Nephron (organoid): Measurements from ENCODE around the gene ESYT2.

ENCODE experiments used
- H3K27ac Mint-ChIP-seq, 3 experiments: 2 replicates each; pipeline ENCODE4 v1.8.0; 2020; ENCODE audit warnings: mixed read lengths in 3 of 3, mild to moderate bottlenecking in 2 of 3, moderate library complexity in 1 of 3
- H3K27me3 Mint-ChIP-seq: 2 replicates; pipeline ENCODE4 v1.8.0; 2021; ENCODE audit warnings: low read depth, mild to moderate bottlenecking, moderate library complexity, mixed read lengths
- H3K36me3 Mint-ChIP-seq: 2 replicates; pipeline ENCODE4 v1.8.0; 2020; ENCODE audit warnings: low read depth, mixed read lengths
- H3K4me1 Mint-ChIP-seq: 2 replicates; pipeline ENCODE4 v1.8.0; 2020; ENCODE audit warnings: mixed read lengths
- H3K4me3 Mint-ChIP-seq, 3 experiments: 2 replicates each; pipeline ENCODE4 v1.8.0; 2020; ENCODE audit warnings: mild to moderate bottlenecking in 3 of 3, mixed read lengths in 3 of 3, moderate library complexity in 2 of 3
- H3K9me3 Mint-ChIP-seq: 2 replicates; pipeline ENCODE4 v1.8.0; 2020; ENCODE audit warnings: mixed read lengths
- TF ChIP-seq, protein P1 (sequence below), 3 experiments: fragments of 200-600 bp; sonication (generic); IDR thresholded peaks; one replicate each; pipeline ENCODE4 v1.5.0; 2021; ENCODE audit warnings: antibody characterized with exemption in 3 of 3; ENCODE audit not compliant: unreplicated experiment in 3 of 3

ESYT2 gene

DNA sequence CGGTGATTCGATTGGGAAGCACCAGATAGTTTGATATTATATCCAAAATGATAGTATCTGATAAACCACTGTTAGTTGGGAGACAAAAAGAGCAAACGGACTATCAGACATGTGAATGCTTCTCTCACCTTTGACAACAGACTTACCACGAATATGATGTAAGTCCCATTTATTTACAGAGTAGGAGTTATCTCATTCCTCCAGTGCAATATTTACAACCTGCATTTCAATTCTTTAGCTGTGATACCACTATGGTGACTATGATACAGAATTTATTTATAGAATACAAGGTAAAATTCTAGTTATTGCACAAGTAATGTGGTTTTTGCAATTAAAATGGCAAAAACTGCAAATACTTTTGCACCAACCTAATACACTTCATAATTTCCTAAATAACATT is 61.6 kb downstream of the ESYT2 start:
- peaks cover 24% of the 10 kb centered on the region for H3K36me3 Mint-ChIP-seq
- TF ChIP-seq, protein P1, sequence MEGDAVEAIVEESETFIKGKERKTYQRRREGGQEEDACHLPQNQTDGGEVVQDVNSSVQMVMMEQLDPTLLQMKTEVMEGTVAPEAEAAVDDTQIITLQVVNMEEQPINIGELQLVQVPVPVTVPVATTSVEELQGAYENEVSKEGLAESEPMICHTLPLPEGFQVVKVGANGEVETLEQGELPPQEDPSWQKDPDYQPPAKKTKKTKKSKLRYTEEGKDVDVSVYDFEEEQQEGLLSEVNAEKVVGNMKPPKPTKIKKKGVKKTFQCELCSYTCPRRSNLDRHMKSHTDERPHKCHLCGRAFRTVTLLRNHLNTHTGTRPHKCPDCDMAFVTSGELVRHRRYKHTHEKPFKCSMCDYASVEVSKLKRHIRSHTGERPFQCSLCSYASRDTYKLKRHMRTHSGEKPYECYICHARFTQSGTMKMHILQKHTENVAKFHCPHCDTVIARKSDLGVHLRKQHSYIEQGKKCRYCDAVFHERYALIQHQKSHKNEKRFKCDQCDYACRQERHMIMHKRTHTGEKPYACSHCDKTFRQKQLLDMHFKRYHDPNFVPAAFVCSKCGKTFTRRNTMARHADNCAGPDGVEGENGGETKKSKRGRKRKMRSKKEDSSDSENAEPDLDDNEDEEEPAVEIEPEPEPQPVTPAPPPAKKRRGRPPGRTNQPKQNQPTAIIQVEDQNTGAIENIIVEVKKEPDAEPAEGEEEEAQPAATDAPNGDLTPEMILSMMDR (IDR thresholded peaks at IDR 0.05; ENCODE audit: unreplicated experiment in 3 of 3) = no peak
- H3K27me3 Mint-ChIP-seq = no peaks in the 10 kb centered on the region
- H3K4me3 Mint-ChIP-seq = no peak overlapping the region
- no peak overlapping the region for H3K27ac Mint-ChIP-seq
- H3K9me3 Mint-ChIP-seq = no peaks in the 10 kb centered on the region
- H3K4me1 Mint-ChIP-seq = no peaks in the 10 kb centered on the region

DNA sequence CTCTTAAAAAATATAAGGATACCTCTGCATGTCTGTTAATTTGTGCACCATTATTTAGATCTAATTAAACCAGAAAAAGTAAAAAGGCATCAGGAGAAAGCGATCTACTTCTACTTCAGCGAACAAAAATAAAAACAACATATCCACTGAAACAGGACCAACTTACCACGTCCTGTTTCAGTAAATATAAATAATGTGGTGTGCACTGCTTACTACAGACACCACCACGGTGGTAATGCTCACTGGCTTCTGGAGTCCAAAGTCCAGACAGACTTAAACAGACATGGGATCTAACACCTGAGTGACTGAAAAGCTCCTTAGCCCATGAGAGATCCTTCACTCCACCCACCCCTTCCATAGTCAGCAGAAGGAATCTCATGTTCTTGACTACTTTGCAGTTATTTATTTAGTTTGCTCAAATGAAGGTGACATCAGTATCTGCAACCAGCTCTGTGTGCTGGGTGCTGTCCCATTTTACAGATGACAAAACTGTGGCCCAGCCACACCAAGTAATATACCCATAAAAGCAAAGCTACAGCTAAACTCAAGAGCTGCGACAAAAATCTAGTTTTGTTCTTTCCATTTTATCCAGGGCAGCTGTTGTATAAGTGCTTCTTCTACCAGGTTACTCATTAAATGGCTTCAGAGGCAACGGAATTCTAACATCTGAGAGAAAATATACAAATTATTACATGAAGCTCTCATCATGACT is 62.6 kb downstream of the ESYT2 start:
- Mint-ChIP-seq H3K4me1 (no peaks in the 10 kb centered on the region), H3K27me3 (no peaks in the 10 kb centered on the region), H3K27ac (no peak overlapping the region), H3K4me3 (no peak overlapping the region), H3K9me3 (no peaks in the 10 kb centered on the region), H3K36me3 (peaks cover 27% of the 10 kb centered on the region)
- TF ChIP-seq, protein P1 (IDR thresholded peaks at IDR 0.05; ENCODE audit: unreplicated experiment in 3 of 3) = no peak

DNA sequence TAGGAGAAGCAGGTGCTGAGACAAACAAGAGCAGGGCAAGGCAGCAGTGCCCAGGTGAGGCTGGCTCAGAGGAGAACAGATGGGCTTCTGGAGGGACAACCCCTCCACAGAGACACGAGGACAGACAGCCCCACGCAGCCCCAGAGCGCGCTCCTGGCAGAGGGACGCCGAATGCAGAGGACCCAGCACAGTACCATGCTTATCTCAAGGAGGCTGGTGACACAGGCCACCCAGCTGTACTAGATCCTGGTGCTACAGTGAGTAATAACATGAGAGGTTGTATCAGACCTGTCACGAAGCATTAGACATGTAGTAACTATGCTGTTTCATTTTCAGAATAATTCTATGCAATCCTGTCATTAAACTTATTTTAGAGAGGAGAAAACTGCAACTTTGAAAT is 64.3 kb downstream of the ESYT2 start:
- no peaks in the 10 kb centered on the region for H3K4me1 Mint-ChIP-seq
- H3K27me3 Mint-ChIP-seq = no peaks in the 10 kb centered on the region
- H3K27ac Mint-ChIP-seq = no peak overlapping the region
- no peak overlapping the region for H3K4me3 Mint-ChIP-seq
- peaks cover 35% of the 10 kb centered on the region for H3K36me3 Mint-ChIP-seq
- TF ChIP-seq, protein P1 (IDR thresholded peaks at IDR 0.05; ENCODE audit: unreplicated experiment in 3 of 3) = no peak
- no peaks in the 10 kb centered on the region for H3K9me3 Mint-ChIP-seq

DNA sequence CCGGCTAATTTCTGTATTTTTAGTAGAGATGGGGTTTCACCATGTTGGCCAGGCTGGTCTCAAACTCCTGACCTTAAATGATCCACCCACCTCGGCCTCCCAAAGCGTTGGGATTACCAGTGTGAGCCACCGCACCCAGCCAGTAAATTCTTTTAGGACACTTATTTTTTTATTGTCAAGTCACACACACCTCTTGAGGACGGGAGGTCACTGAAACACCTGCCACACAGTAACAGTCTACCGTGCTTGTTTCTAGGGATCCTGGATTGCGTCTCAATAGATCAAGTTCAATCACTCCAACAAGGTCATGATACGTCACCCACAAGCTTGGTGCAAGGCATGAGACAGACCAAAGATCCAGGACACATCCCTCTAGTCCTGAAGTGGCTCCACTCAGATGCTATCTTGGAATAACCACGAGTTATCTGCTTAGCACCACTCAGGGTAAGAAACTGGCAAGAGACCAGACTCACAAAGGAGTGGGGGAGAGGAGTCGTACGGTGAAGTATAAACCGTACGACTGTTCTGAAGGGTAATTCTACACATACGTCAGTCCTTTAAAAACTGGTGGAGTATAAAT is 65.8 kb downstream of the ESYT2 start:
- H3K4me3 Mint-ChIP-seq = no peak overlapping the region
- no peaks in the 10 kb centered on the region for H3K4me1 Mint-ChIP-seq
- no peaks in the 10 kb centered on the region for H3K27me3 Mint-ChIP-seq
- no peaks in the 10 kb centered on the region for H3K9me3 Mint-ChIP-seq
- no peak overlapping the region for H3K27ac Mint-ChIP-seq
- H3K36me3 Mint-ChIP-seq = peaks cover 47% of the 10 kb centered on the region
- TF ChIP-seq, protein P1 (IDR thresholded peaks at IDR 0.05; ENCODE audit: unreplicated experiment in 3 of 3) = no peak

DNA sequence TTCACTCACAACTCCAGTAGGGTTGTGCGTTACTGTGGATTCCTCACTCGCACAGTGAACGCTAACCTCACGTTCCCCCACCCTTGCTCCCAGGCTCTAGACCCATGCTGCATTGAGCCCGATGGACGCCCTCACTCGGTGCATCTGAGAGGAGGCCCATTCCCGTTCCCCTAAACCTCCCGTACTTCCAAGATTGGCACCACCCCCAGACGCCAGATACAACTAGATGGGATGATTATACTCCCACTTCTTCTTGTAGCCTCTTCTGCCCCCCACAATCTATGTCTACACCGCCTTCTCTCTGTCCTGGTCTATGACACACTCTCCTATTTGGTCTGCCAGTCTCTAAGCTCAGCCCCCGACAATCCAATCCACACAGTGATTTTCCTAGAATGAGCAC is 67.4 kb downstream of the ESYT2 start:
- H3K27ac Mint-ChIP-seq = no peak overlapping the region
- no peaks in the 10 kb centered on the region for H3K27me3 Mint-ChIP-seq
- H3K36me3 Mint-ChIP-seq = peaks cover 61% of the 10 kb centered on the region
- H3K4me3 Mint-ChIP-seq = no peak overlapping the region
- H3K4me1 Mint-ChIP-seq = no peaks in the 10 kb centered on the region
- no peaks in the 10 kb centered on the region for H3K9me3 Mint-ChIP-seq
- TF ChIP-seq, protein P1 (IDR thresholded peaks at IDR 0.05; ENCODE audit: unreplicated experiment in 3 of 3) = no peak

DNA sequence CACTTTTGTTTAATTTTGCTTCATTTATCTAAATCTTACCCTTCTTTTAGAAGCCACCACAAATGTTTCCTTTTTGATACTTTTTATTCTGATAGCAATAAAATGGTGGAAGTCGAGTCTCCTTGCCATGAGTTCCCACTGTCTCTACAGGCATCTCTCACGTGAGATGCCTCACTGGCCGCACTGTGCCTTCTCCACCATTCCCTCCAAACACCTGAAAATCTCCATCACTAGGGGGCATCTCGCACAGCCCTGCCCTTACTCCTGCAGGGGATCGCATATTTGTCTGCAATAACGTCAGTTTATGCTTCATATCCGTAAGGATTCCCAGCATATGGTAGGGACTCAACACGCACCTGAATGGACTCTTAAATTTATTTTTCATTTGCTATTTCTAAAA is 68.4 kb downstream of the ESYT2 start:
- Mint-ChIP-seq H3K27me3 (no peaks in the 10 kb centered on the region), H3K4me1 (no peaks in the 10 kb centered on the region), H3K36me3 (peaks cover 66% of the 10 kb centered on the region), H3K27ac (no peak overlapping the region), H3K4me3 (no peak overlapping the region), H3K9me3 (no peaks in the 10 kb centered on the region)
- TF ChIP-seq, protein P1 (IDR thresholded peaks at IDR 0.05; ENCODE audit: unreplicated experiment in 3 of 3) = no peak
